Upper lobe of left lung (tissue), 6 donors: ENCODE measurements around the gene JARID2. TPM values are rescaled to one million over a fixed set of nuclear protein-coding genes. Genes with fewer than 3 reads are reported as not detected.

Experiments used
- ATAC-seq, 2 donors: fragments of 200-7000 bp; cut with Tn5 transposase; one replicate each; pipeline ENCODE4 v1.9.1; 2022; ENCODE audit warnings: mild to moderate bottlenecking in 2 of 2, moderate library complexity in 2 of 2; ENCODE audit not compliant: low FRiP score in 2 of 2
- DNase-seq, 2 donors: peaks; one replicate each; pipeline ENCODE4 v3.0.0-alpha.2; 2019 to 2020
- H3K27ac ChIP-seq, 4 donors: fragments of 200-600 bp; sonication (generic); one replicate each; pipeline ENCODE4 v1.5.1; 2016 to 2019
- H3K27me3 ChIP-seq, 4 donors: fragments of 200-600 bp; sonication (generic); one replicate each; pipeline ENCODE4 v1.5.1; 2017 to 2019
- H3K36me3 ChIP-seq, 4 donors: fragments of 200-600 bp; sonication (generic); one replicate each; pipeline ENCODE4 v1.5.1; 2016 to 2019
- H3K4me1 ChIP-seq, 4 donors: fragments of 200-600 bp; sonication (generic); one replicate each; pipeline ENCODE4 v1.5.1; 2018 to 2019
- H3K4me3 ChIP-seq, 4 donors: fragments of 200-600 bp; sonication (generic); one replicate each; pipeline ENCODE4 v1.5.1; 2017 to 2019; ENCODE audit warnings: mild to moderate bottlenecking in 2 of 4, moderate library complexity in 1 of 4
- H3K9me3 ChIP-seq, 4 donors: fragments of 200-600 bp; sonication (generic); one replicate each; pipeline ENCODE4 v1.5.1; 2018 to 2019
- CTCF ChIP-seq, 6 experiments: fragments of 450-650 bp in 4 of 6; fragments of 200-600 bp in 2 of 6; sonication (generic) in 2 of 6; IDR thresholded peaks; one replicate each; pipeline ENCODE4 v1.5.1; 2016 to 2019; ENCODE audit warnings: antibody characterized with exemption in 6 of 6
- EP300 ChIP-seq, 4 donors: sonication (generic); formaldehyde crosslinking; IDR thresholded peaks; one replicate each; pipeline ENCODE4 v1.5.1; 2017; ENCODE audit warnings: antibody characterized with exemption in 4 of 4, control low read depth in 2 of 4
- POLR2A ChIP-seq, 4 donors: fragments of 450-650 bp; IDR thresholded peaks; one replicate each; pipeline ENCODE4 v1.5.1; 2016 to 2017; ENCODE audit warnings: antibody characterized with exemption in 4 of 4, mild to moderate bottlenecking in 2 of 4
- POLR2AphosphoS5 ChIP-seq, 2 donors: sonication (generic); formaldehyde crosslinking; IDR thresholded peaks; one replicate each; pipeline ENCODE4 v1.5.1; 2017; ENCODE audit warnings: antibody characterized with exemption in 2 of 2
- WGBS, 2 donors: methylation state at CpG; one replicate each; pipeline ENCODE4 v1.1.5; 2017 to 2018; 5-methylcytosine and 5-hydroxymethylcytosine counted together
- total RNA-seq, 6 donors: library from RNA; depleted of rRNA in 4 of 6; stranded (reverse); fragments of >200 nt in 4 of 6; gene quantifications; one replicate each; pipeline versions ENCODE4 v1.1.0 to v1.2.1, GENCODE V29; 2016 to 2021
- donor health status: DM: no; HTN: no; CAD: no; lungs with moderate emphysema.
- donor health status: DM: no; HTN: yes; CAD: no; lungs with severe emphysema.

JARID2 gene
- total RNA-seq, 6 donors from 2014 or later, result 9.6 to 37.7 (median 16.4) TPM

- DNase-seq (no peak), ATAC-seq (no peak)
- TF ChIP-seq POLR2AphosphoS5 (IDR thresholded peaks at IDR 0.05) (no peak), POLR2A (IDR thresholded peaks at IDR 0.05) (no peak), CTCF (IDR thresholded peaks at IDR 0.05) (no peak), EP300 (IDR thresholded peaks at IDR 0.05) (no peak)
- no peaks in the 10 kb centered on the region for H3K9me3 ChIP-seq
- no peak overlapping the region for H3K27ac ChIP-seq
- H3K27me3 ChIP-seq, result no peaks in the 10 kb centered on the region
- WGBS, 2 donors, result 69 to 71% methylated on average over 4 of the region's 4 CpGs
- H3K4me1 ChIP-seq, result peaks cover 7 to 17% (median 10%) of the 10 kb centered on the region in 4 donors
- peaks cover 0 to under 1% (median 0%) of the 10 kb centered on the region in 4 donors for H3K36me3 ChIP-seq
- no peak overlapping the region for H3K4me3 ChIP-seq
These were observed 134.5 kb downstream of the JARID2 start for GRCh38 chr6:15380351-15380750.

GRCh38 chr6:15382089-15382488 lies 136.2 kb downstream of the JARID2 start:
- no peak for TF ChIP-seq CTCF (IDR thresholded peaks at IDR 0.05)
- TF ChIP-seq POLR2A (IDR thresholded peaks at IDR 0.05), result no peak
- TF ChIP-seq POLR2AphosphoS5 (IDR thresholded peaks at IDR 0.05), result no peak
- TF ChIP-seq EP300 (IDR thresholded peaks at IDR 0.05), result no peak
- Histone ChIP-seq H3K36me3 (no peaks in the 10 kb centered on the region), H3K4me1 (peaks cover 7 to 31% (median 15%) of the 10 kb centered on the region in 4 donors), H3K27me3 (no peaks in the 10 kb centered on the region), H3K4me3 (no peak overlapping the region), H3K27ac (no peak overlapping the region), H3K9me3 (no peaks in the 10 kb centered on the region)
- 78 to 84% methylated on average over 5 to 7 of the region's 7 CpGs for WGBS, 2 donors
- ATAC-seq (no peak), DNase-seq (no peak)

- Histone ChIP-seq H3K27me3 (no peaks in the 10 kb centered on the region), H3K4me1 (peaks cover 7 to 31% (median 16%) of the 10 kb centered on the region in 4 donors), H3K9me3 (no peaks in the 10 kb centered on the region), H3K4me3 (no peak overlapping the region), H3K27ac (no peak overlapping the region), H3K36me3 (no peaks in the 10 kb centered on the region)
- DNase-seq (no peak), ATAC-seq (no peak)
- TF ChIP-seq CTCF (IDR thresholded peaks at IDR 0.05), result no peak
- TF ChIP-seq POLR2A (IDR thresholded peaks at IDR 0.05), result no peak
- no peak for TF ChIP-seq EP300 (IDR thresholded peaks at IDR 0.05)
- TF ChIP-seq POLR2AphosphoS5 (IDR thresholded peaks at IDR 0.05), result no peak
- 92 to 94% methylated on average over 8 of the region's 8 CpGs for WGBS, 2 donors
These were observed 136.8 kb downstream of the JARID2 start for GRCh38 chr6:15382712-15383111.

GRCh38 chr6:15384901-15385300 lies 139.0 kb downstream of the JARID2 start:
- Histone ChIP-seq H3K9me3 (no peaks in the 10 kb centered on the region), H3K4me1 (peaks cover 15 to 41% (median 24%) of the 10 kb centered on the region in 4 donors), H3K36me3 (no peaks in the 10 kb centered on the region), H3K27me3 (no peaks in the 10 kb centered on the region), H3K4me3 (no peak overlapping the region), H3K27ac (no peak overlapping the region)
- 47 to 61% methylated on average over 4 of the region's 4 CpGs for WGBS, 2 donors
- TF ChIP-seq POLR2AphosphoS5 (IDR thresholded peaks at IDR 0.05) (no peak), CTCF (IDR thresholded peaks at IDR 0.05) (no peak), POLR2A (IDR thresholded peaks at IDR 0.05) (no peak), EP300 (IDR thresholded peaks at IDR 0.05) (no peak)
- ATAC-seq (no peak), DNase-seq (no peak)

- ATAC-seq (no peak), DNase-seq (peak in 1 of 2 donors; percentile 15)
- Histone ChIP-seq H3K9me3 (no peaks in the 10 kb centered on the region), H3K36me3 (no peaks in the 10 kb centered on the region), H3K27me3 (no peaks in the 10 kb centered on the region), H3K4me3 (no peak overlapping the region), H3K27ac (no peak overlapping the region), H3K4me1 (peaks cover 20 to 47% (median 30%) of the 10 kb centered on the region in 4 donors)
- 93 to 95% methylated on average over 6 of the region's 6 CpGs for WGBS, 2 donors
- TF ChIP-seq CTCF (IDR thresholded peaks at IDR 0.05), result no peak
- no peak for TF ChIP-seq POLR2A (IDR thresholded peaks at IDR 0.05)
- TF ChIP-seq POLR2AphosphoS5 (IDR thresholded peaks at IDR 0.05), result no peak
- TF ChIP-seq EP300 (IDR thresholded peaks at IDR 0.05), result no peak
These were observed 139.7 kb downstream of the JARID2 start for GRCh38 chr6:15385521-15385920.
